ENCODE measurements around the gene KLHL29. TPM values are rescaled to one million over a fixed set of nuclear protein-coding genes. Genes with fewer than 3 reads are reported as not detected.
"Not testable (repeated sequence)": the region's sequence is repeated elsewhere in the genome, so short reads cannot be mapped to it uniquely, and the experiment has no call there.

KLHL29 gene
- total RNA-seq, 1 experiment from 2014 or later, result 7.7 TPM

- H3K36me3 ChIP-seq (ENCODE audit: control insufficient read depth, insufficient read depth, low read length), result no peaks in the 10 kb centered on the region
- no TSS peak for BruUV-seq (replicated peaks)
- H3K27me3 ChIP-seq (ENCODE audit: control insufficient read depth, insufficient read depth, low read length), result no peaks in the 10 kb centered on the region
- intact Hi-C loops (cut with micrococcal nuclease; ENCODE audit: unreplicated experiment) (no loop called here), in situ Hi-C loops (cut with HindIII; ENCODE audit: low pct_unique_long_range_greater_than_20kb, low sequenced_read_pairs) (no loop called here)
- H3K9me3 ChIP-seq (ENCODE audit: control insufficient read depth, insufficient read depth, low read depth, low read length), result no peaks in the 10 kb centered on the region
- CTCF ChIA-PET, result no interaction called here
- no peak for ATAC-seq
- POLR2A ChIA-PET, result no interaction called here
- TF ChIP-seq REST (IDR thresholded peaks at IDR 0.05; ENCODE audit: insufficient read depth in 1 of 2, low read depth in 2 of 2, low read length in 1 of 2), result no peak
- no peak for TF ChIP-seq POLR2AphosphoS5 (IDR thresholded peaks at IDR 0.05; ENCODE audit: low read depth, low read length)
- TF ChIP-seq SIN3A (IDR thresholded peaks at IDR 0.05; ENCODE audit: borderline replicate concordance, insufficient read depth, low read depth, low read length), result no peak
- no peak for TF ChIP-seq TCF7L2 (IDR thresholded peaks at IDR 0.05; ENCODE audit: low read depth, low read length)
- no peak overlapping the region for H3K4me3 ChIP-seq (ENCODE audit: low read depth in 2 of 2, low read length in 2 of 2)
- DNase-seq (ENCODE audit: low read depth, low spot score), result no peak
- H3K4me1 ChIP-seq (ENCODE audit: control insufficient read depth, insufficient read depth, low read length), result no peaks in the 10 kb centered on the region
- no peak overlapping the region for H3K27ac ChIP-seq (ENCODE audit: low read length)
Observed at GRCh38 chr2:23734416-23734815, 349.4 kb downstream of the KLHL29 start.

GRCh38 chr2:23736783-23737182 lies 351.8 kb downstream of the KLHL29 start:
- CTCF ChIA-PET; ATAC-seq; H3K27me3 ChIP-seq (ENCODE audit: control insufficient read depth, insufficient read depth, low read length); DNase-seq (ENCODE audit: low read depth, low spot score); H3K4me3 ChIP-seq (ENCODE audit: low read depth in 2 of 2, low read length in 2 of 2); H3K36me3 ChIP-seq (ENCODE audit: control insufficient read depth, insufficient read depth, low read length); H3K27ac ChIP-seq (ENCODE audit: low read length); H3K4me1 ChIP-seq (ENCODE audit: control insufficient read depth, insufficient read depth, low read length); intact Hi-C loops (cut with micrococcal nuclease; ENCODE audit: unreplicated experiment); H3K9me3 ChIP-seq (ENCODE audit: control insufficient read depth, insufficient read depth, low read depth, low read length); in situ Hi-C loops (cut with HindIII; ENCODE audit: low pct_unique_long_range_greater_than_20kb, low sequenced_read_pairs); POLR2A ChIA-PET; BruUV-seq (replicated peaks): not testable (repeated sequence)

- H3K27me3 ChIP-seq (ENCODE audit: control insufficient read depth, insufficient read depth, low read length), result no peaks in the 10 kb centered on the region
- ChIA-PET POLR2A (interaction anchor here (0.7 kb wide), 1 partner anchor 157 kb away, joined by 3 read pairs; no protein-coding TSS in a partner anchor), CTCF (no interaction called here)
- H3K27ac ChIP-seq (ENCODE audit: low read length), result no peak overlapping the region
- no peaks in the 10 kb centered on the region for H3K4me1 ChIP-seq (ENCODE audit: control insufficient read depth, insufficient read depth, low read length)
- no peaks in the 10 kb centered on the region for H3K9me3 ChIP-seq (ENCODE audit: control insufficient read depth, insufficient read depth, low read depth, low read length)
- no peaks in the 10 kb centered on the region for H3K36me3 ChIP-seq (ENCODE audit: control insufficient read depth, insufficient read depth, low read length)
- in situ Hi-C loops (cut with HindIII; ENCODE audit: low pct_unique_long_range_greater_than_20kb, low sequenced_read_pairs) (no loop called here), intact Hi-C loops (cut with micrococcal nuclease; ENCODE audit: unreplicated experiment) (no loop called here)
- ATAC-seq (no peak), DNase-seq (ENCODE audit: low read depth, low spot score) (no peak)
- BruUV-seq (replicated peaks), result no TSS peak
- TF ChIP-seq SIN3A (IDR thresholded peaks at IDR 0.05; ENCODE audit: borderline replicate concordance, insufficient read depth, low read depth, low read length), result no peak
- no peak for TF ChIP-seq CTCF (IDR thresholded peaks at IDR 0.05)
- no peak for TF ChIP-seq TCF7L2 (IDR thresholded peaks at IDR 0.05; ENCODE audit: low read depth, low read length)
- TF ChIP-seq REST (IDR thresholded peaks at IDR 0.05; ENCODE audit: insufficient read depth in 1 of 2, low read depth in 2 of 2, low read length in 1 of 2), result no peak
- TF ChIP-seq POLR2AphosphoS5 (IDR thresholded peaks at IDR 0.05; ENCODE audit: low read depth, low read length), result no peak
- H3K4me3 ChIP-seq (ENCODE audit: low read depth in 2 of 2, low read length in 2 of 2), result no peak overlapping the region
Observed at GRCh38 chr2:23745068-23745725, 360.2 kb downstream of the KLHL29 start.

All from Panc1 (cell line).